Epithelial cell of esophagus (primary cell): ENCODE results near the gene TSPAN4.

Source experiments
- DNase-seq: peaks from one replicate; pipeline ENCODE4 v3.0.0; 2010; ENCODE audit warnings: low read depth
- H3K4me3 ChIP-seq: 2 replicates; pipeline ENCODE4 v1.5.1; 2011; ENCODE audit warnings: mild to moderate bottlenecking, low read length, control low read depth
- TF ChIP-seq, protein P1 (sequence below): IDR thresholded peaks from 2 replicates; pipeline ENCODE4 v1.5.1; 2011; ENCODE audit warnings: low read depth, mild to moderate bottlenecking, low read length, control low read depth, inconsistent platforms; ENCODE audit not compliant: insufficient read depth; ENCODE audit errors: missing control alignments

The TSPAN4 gene

DNA sequence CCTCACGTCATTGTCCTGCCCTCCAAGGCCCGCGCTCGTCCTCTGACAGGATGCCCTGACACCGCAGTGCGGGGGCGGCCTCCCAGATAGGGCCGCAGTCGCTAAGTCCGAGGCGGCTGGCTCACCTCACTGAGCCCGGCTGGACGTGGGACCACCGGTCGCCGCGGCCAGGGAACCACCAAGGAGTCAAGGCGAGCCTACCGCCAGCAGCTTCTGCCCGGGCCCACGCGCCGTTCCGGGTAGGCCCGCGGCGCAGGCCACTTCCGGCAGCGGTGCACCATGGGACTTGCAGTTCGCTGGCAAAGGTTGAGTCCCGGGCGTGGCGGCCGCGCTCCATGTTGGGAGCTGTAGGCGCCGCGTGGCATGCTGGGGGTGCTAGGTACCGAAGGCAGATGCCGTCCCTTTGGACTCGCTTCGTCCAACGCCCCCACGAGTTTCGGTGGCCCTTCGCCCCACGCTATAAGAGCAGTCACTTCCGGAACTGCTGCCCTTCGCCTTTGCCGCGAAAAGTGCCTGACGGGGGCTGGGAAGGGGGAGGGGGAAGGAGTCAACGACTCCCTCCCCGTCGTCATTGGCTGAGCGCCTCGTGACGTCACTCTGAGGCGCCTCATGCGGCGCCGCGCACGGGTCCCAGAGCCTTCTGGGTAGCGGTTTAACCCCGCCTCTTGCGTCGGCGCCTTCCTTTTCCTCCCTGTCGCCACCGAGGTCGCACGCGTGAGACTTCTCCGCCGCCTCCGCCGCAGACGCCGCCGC lies 33.2 kb upstream of the TSPAN4 start, which contains the start of gene RPLP2:
RPLP2 (plus strand) TSS at position 681 of the 753 bp plus-strand sequence. CDS start 268 bp downstream, outside the sequence.
- TF ChIP-seq, protein P1, sequence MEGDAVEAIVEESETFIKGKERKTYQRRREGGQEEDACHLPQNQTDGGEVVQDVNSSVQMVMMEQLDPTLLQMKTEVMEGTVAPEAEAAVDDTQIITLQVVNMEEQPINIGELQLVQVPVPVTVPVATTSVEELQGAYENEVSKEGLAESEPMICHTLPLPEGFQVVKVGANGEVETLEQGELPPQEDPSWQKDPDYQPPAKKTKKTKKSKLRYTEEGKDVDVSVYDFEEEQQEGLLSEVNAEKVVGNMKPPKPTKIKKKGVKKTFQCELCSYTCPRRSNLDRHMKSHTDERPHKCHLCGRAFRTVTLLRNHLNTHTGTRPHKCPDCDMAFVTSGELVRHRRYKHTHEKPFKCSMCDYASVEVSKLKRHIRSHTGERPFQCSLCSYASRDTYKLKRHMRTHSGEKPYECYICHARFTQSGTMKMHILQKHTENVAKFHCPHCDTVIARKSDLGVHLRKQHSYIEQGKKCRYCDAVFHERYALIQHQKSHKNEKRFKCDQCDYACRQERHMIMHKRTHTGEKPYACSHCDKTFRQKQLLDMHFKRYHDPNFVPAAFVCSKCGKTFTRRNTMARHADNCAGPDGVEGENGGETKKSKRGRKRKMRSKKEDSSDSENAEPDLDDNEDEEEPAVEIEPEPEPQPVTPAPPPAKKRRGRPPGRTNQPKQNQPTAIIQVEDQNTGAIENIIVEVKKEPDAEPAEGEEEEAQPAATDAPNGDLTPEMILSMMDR, result no peak
- DNase-seq, result peak; percentile 97
- H3K4me3 ChIP-seq, result peak within 1 kb of the TSS; percentile 92

DNA sequence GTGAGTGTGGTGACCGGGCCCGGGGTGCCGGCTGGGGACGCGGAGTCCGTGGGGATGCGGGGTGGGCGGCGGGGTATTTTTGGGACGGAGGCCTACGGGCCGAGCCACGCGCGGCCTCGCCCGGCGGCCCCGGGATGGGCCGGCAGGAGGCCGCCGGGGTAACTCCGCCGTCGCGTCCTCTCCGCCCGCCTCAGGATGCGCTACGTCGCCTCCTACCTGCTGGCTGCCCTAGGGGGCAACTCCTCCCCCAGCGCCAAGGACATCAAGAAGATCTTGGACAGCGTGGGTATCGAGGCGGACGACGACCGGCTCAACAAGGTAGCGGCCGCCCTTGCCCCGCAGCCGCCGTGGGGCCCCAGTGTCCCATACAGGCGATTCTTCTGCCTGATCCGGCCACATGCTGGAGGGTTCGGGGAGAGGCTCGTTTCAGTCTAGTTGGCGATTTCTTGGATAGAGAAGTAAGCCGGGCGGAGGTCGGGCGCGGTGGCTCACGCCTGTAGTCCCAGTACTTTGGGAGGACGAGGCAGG lies 32.5 kb upstream of the TSPAN4 start:
- TF ChIP-seq, protein P1, result no peak
- DNase-seq, result no peak
- H3K4me3 ChIP-seq, result peak overlapping the region; percentile 92

DNA sequence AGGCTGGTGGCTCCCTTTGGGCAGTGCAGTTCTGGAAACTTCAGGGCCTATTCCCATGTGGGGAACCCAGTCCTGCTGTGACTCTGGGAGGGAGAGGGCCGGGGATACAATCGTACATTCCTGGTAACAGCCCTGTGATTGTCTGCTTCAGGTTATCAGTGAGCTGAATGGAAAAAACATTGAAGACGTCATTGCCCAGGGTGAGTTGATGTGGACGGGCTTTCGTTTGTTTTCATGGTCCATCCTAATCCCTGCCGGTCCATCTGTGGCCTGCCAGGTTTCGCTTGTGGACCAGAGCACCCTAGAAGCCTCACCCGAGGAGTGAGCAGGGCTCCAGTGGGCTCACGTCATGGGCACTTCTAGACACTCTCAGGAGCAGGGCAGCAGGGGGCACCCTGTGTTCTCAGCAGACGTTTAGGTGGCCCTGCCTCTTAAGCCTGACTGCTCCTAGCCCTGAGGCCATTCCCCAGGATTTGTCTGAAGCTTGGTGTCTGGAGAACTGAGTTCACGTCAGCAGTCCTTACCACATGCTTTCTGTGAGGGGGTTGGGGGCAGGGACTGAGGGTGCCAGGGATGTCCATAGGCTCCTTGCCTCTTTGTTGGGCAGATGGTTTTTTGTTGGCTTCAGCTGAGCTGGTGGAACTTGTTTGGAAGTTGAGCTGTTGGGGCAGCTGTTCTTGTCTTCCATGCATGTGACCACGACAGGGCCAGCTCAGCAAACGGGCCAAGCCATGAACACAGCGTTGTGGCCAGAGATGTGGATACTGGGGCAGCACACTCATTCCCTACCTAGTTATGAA lies 31.0 kb upstream of the TSPAN4 start:
- peak; percentile 50 for DNase-seq
- H3K4me3 ChIP-seq, result peak overlapping the region; percentile 92
- TF ChIP-seq, protein P1, result peak; percentile 20

DNA sequence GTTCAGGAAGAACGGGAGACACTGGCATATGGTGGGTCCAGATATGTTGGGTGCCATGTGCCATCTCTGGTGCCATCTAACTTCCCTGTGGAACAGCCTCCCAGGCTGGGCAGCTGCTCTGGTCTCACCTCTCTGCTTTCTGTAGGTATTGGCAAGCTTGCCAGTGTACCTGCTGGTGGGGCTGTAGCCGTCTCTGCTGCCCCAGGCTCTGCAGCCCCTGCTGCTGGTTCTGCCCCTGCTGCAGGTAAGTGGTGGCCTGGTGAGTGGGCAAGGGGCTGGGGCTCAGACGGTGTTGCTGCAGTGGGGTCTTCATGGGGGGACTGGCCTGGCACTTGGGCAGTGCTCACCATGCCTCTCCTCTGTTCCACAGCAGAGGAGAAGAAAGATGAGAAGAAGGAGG lies 30.3 kb upstream of the TSPAN4 start:
- DNase-seq, result no peak
- H3K4me3 ChIP-seq, result no peak overlapping the region
- TF ChIP-seq, protein P1, result no peak

DNA sequence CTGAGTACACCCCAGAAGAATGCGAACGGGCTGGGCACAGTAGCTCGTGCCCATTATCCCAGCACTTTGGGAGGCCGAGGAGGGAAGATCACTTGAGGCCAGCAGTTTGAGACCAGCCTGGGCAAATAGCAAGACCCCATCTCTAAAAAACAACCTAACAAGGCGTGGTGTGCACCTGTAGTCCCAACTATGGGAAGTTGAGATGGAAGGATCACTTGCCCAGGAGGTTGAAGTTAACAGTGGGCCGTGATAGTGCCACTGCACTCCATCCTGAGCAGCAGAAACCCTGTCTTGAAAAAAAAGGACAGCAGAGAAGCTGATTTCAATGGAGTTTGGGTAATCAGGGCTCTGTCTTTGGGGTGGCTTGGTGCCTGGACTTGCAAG lies 29.6 kb upstream of the TSPAN4 start:
- TF ChIP-seq, protein P1, result no peak
- DNase-seq, result no peak
- H3K4me3 ChIP-seq, result no peak overlapping the region

- DNase-seq, result no peak
- TF ChIP-seq, protein P1, result no peak
- H3K4me3 ChIP-seq, result no peak overlapping the region
Observed at GRCh38 chr11:813456-814096, 29.1 kb upstream of the TSPAN4 start.
